AG09319 (cell line): Measurements from ENCODE around the gene SERINC3.
A peak's percentile ranks its signal among the peaks of the same experiment; 100 is the strongest.

Source experiments
- DNase-seq: peaks from one replicate; pipeline ENCODE4 v3.0.0-alpha.2; 2010; ENCODE audit warnings: low read depth; ENCODE audit errors: extremely low read depth
- TF ChIP-seq, protein P1 (sequence below): IDR thresholded peaks from 2 replicates; pipeline ENCODE4 v1.5.1; 2011; ENCODE audit warnings: low read depth, mild to moderate bottlenecking, inconsistent platforms, low read length, moderate library complexity

The SERINC3 gene

DNA sequence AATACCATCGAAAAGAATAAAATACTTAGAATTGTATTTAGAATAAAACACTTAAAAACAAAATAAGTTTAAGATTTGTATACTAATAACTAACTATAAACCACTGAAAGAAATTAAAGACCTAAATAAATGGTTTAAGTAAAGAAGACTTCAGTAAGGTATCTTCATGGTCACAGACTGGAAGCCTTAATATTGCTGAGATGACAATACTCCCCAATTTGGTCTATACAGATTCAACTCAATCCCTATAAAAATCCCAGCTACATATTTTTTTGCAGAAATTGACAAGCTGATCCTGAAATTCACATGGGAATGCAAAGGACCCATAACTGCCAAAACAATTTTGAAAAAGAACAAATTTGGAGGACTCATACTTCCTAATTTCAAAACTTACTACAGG, 18.9 kb downstream of the SERINC3 start:
- no peak for DNase-seq
- TF ChIP-seq, protein P1, sequence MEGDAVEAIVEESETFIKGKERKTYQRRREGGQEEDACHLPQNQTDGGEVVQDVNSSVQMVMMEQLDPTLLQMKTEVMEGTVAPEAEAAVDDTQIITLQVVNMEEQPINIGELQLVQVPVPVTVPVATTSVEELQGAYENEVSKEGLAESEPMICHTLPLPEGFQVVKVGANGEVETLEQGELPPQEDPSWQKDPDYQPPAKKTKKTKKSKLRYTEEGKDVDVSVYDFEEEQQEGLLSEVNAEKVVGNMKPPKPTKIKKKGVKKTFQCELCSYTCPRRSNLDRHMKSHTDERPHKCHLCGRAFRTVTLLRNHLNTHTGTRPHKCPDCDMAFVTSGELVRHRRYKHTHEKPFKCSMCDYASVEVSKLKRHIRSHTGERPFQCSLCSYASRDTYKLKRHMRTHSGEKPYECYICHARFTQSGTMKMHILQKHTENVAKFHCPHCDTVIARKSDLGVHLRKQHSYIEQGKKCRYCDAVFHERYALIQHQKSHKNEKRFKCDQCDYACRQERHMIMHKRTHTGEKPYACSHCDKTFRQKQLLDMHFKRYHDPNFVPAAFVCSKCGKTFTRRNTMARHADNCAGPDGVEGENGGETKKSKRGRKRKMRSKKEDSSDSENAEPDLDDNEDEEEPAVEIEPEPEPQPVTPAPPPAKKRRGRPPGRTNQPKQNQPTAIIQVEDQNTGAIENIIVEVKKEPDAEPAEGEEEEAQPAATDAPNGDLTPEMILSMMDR = no peak

DNA sequence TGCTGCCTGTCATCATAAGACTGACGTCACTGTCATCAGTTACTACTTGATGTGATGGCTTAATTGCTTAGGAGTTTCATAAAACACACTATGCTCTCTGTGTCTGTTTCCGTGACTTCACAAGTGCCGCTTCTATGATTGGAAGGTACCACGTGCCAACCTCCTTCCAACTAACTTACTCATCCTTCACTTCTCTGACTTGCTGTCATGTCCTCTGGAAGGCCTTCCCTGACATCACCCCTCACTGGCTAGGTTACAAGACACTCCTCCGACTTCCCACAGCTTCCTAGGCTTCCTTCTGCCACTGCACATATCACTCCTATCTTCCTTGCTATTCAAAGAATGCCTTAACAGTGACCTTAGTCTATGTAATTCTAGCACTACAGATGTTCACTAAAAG, 20.4 kb downstream of the SERINC3 start:
- TF ChIP-seq, protein P1 = no peak
- DNase-seq = no peak

DNA sequence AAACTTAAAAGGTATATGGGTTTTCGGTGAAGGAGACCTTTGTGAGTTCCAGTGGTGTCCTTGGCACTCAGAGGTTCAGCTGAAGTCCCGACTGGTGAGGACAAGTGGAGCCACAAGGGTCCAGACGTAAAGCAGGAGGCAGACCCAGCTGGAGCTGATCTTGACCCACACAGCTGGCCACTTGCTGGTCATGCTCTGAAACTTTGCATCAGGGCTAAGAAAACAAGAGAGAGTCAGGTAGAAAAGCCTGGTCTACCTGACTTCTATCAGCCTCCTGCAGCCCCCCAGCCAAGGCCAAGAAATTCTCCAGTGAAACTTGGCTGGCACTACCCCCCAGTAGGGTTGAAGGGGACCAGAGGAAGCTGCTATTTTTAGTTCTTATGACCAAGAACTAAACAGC, 21.6 kb downstream of the SERINC3 start:
- TF ChIP-seq, protein P1 = no peak
- DNase-seq = no peak

DNA sequence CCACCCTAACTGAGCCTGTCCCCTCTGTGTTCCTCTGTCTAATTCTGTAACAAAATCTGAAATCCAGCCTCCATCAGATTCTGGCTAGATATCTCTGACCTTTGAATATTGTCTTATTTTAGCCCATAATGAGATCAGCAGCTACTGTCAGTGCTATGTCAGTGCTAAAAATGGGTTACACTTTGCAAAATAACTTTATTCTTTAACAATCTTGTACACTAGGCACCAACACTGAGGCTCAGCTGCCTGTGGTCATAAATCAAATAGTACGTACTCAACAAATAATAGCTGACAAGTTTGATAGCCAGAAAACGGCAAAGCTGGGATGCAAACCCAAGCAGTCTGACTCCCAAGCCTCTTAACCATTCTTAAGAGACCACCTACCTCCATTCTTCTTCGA, 24.1 kb downstream of the SERINC3 start:
- DNase-seq = no peak
- TF ChIP-seq, protein P1 = no peak

DNA sequence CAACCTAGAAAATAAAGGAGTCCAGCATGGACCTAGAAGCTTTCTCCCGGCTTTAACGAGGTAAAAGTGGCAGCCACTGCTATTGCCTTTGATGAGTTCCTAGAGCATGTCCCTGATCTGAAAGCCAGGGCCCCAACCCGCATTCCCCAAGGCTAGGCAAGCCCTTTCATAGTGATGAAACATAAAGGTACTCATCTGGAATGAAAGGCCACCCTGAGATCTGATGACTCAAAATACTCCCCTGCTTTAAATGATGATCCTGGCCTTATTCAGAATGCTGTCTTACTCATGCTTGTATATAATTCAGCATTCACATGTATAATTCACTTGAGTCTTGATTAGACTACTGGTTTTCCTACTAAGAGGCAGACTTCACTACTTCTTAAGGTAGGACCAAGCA, 24.9 kb downstream of the SERINC3 start:
- TF ChIP-seq, protein P1 = no peak
- DNase-seq = no peak

DNA sequence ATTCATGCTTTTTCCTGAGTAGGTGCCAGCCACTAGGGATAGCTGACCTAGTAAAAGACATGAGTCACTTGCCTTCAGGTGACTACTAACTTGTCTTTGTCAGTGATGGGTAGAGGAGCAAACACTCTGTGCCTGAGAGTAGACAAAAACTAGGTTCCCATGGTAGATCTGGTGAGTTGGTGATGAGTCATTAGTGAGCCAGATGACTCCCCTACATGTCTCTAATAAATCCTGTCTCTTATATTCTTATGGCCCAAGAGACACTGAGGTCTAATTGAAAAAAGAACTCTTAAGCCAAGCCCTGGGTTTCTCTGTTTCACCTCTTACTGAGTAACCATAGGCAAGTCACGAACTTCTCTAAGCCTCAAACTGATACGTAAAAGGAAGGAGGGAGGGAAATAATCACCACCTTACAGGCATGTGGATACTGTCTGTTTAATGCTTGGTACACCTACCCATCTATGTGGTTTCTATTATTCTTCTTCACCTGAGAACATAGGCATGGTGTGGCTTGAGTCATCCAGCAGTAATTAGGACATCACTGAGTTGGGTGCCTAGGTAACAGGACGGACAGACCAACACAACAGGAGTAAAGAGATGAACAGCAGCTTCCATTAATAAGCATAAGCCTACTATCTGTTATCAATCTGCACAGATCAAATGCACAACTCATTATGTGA, 25.9 kb downstream of the SERINC3 start:
- TF ChIP-seq, protein P1 = no peak
- DNase-seq = peak; percentile 59

DNA sequence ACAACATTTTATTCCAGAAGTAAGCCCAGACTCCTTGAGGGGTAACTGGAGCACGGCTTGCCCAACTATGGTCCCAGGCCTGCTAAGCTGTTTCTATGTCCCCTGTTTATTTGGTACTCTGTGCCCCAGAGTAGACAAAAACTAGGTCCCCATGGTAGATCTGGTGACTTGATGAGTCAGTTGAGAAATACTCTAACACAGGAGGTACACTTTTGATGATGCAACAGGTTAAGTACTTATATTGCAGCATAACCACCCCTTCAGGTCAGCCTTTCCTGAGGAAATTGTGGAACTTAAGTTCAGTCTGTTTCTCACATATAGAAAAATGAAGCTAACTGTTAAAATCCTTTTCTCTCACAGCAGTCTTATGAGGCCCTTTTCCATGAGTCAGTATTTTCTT, 26.6 kb downstream of the SERINC3 start:
- DNase-seq = no peak

More for the DNA sequence above, 26.6 kb downstream of the SERINC3 start:
- TF ChIP-seq, protein P1 = no peak
